MG63 (cell line): ENCODE data around the gene VAV1. TPM values are rescaled to one million over a fixed set of nuclear protein-coding genes. Genes with fewer than 3 reads are reported as not detected.

Experiments used
- DNase-seq: peaks from one replicate; pipeline ENCODE4 v3.0.0-alpha.2; 2020
- H3K27me3 ChIP-seq: fragments of 250-450 bp; sonication (Bioruptor Pico); 2 replicates; pipeline ENCODE4 v1.5.1; 2020; ENCODE audit warnings: mild to moderate bottlenecking, moderate library complexity
- H3K36me3 ChIP-seq: fragments of 250-450 bp; sonication (Bioruptor Pico); 2 replicates; pipeline ENCODE4 v1.5.1; 2020; ENCODE audit warnings: mild to moderate bottlenecking, moderate library complexity
- H3K4me3 ChIP-seq: fragments of 250-450 bp; sonication (Bioruptor Pico); 2 replicates; pipeline ENCODE4 v1.5.1; 2020; ENCODE audit warnings: mild to moderate bottlenecking, moderate library complexity
- H3K9me3 ChIP-seq: fragments of 250-450 bp; sonication (Bioruptor Pico); 2 replicates; pipeline ENCODE4 v1.5.1; 2020; ENCODE audit warnings: mild to moderate bottlenecking, moderate library complexity
- total RNA-seq: library from RNA; depleted of rRNA; stranded (reverse); fragments of >200 nt; shearing (Covaris generic); gene quantifications from 2 replicates; pipeline ENCODE4 v1.2.3, GENCODE V29; 2014; ENCODE audit warnings: low replicate concordance

Gene VAV1
- total RNA-seq, 1 experiment from 2014 or later = 0.63 TPM

DNA sequence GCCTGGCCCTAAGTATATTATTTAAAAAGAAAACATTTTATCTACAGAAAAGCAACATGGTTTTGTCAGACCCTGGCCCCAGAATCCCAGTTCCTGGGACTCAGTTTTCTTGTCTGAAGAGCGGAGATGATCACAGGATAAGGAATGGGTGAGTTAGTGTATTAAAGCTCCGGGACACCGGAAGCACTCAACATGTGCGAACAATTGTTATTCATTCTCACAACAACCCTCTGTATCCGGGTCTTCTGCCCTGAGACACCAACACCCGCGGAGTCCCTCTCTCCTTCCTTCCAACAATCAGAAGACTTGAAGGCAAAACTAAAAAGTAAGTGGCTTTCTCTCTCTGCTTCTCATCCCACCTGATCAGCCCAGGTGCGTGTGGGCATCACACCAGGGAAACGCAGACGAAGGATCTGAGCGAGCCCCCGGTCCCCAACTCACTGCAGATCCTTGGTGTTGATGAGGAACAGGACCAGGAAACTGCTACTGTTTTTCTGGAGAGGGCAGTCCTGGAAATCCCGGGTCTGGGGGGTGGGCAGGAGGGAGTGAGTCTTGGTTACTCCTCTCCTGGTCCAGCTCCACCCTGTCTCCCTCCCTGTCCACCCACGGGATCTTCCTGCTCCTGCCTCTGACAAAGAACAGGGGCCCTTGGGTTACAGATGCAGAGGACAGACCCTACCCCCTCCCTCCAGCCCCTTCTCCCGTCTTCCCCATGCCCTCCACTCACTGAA, 37.2 kb upstream of the VAV1 start:
- H3K4me3 ChIP-seq = no peak overlapping the region
- H3K27me3 ChIP-seq = no peaks in the 10 kb centered on the region
- no peaks in the 10 kb centered on the region for H3K9me3 ChIP-seq
- H3K36me3 ChIP-seq = no peaks in the 10 kb centered on the region
- DNase-seq = no peak

DNA sequence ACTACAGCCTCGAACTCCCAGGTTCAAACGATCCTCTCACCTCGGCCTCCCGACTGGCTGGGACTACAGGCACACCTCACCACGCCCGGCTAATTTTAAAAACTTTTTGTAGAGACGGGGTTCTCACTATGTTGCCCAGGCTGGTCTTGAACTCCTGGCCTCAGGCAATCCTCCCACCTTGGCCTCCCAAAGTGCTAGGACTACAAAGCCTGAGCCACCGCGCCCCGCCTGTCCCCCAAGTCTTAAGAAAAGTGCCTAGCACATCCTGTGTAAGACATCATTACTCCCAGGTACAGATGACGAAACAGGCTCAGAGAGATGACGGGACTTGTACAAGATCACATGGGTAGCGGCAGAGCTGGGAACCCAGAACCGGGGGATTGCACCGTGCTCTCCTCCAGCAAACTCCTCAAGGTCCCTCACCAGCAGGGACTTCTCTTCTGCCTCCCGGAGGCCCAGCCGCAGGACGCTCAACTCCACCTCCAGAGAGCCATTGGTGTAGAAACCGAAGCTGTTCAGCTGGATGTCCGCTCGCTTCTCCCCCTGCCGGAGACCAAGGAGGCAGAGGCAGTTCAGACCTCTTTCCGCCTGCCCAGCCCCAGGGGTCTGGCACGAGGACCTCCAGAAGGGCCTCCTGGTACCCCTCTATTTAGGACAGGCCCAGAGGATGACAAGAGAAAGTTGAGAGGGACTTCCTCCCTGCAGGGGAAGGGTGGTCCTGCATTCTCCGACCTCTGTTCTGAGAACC, 36.2 kb upstream of the VAV1 start:
- peak; percentile 70 for DNase-seq
- H3K27me3 ChIP-seq = no peaks in the 10 kb centered on the region
- peak overlapping the region; percentile 81 for H3K4me3 ChIP-seq
- no peaks in the 10 kb centered on the region for H3K9me3 ChIP-seq
- H3K36me3 ChIP-seq = peaks cover 3% of the 10 kb centered on the region

DNA sequence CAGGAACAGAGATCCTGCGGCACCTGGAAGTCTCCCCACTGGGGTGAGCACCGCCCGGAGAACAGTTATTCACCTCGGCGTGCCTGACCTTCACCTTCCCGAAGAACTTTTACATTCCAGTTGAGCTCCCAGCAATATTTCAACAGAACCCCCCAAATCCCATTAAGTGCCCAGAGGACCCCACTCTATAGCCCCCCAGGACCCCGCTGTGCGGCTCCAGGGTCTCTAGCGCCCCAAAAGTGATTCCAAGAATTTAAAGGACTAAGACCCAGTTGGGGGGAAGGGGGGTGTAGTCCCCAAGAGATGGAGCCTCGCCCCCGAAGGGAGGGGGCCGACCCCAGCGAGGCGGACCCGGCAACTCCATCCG, 35.6 kb upstream of the VAV1 start:
- DNase-seq = no peak
- peak overlapping the region; percentile 81 for H3K4me3 ChIP-seq
- no peaks in the 10 kb centered on the region for H3K9me3 ChIP-seq
- H3K27me3 ChIP-seq = no peaks in the 10 kb centered on the region
- H3K36me3 ChIP-seq = peaks cover 4% of the 10 kb centered on the region

DNA sequence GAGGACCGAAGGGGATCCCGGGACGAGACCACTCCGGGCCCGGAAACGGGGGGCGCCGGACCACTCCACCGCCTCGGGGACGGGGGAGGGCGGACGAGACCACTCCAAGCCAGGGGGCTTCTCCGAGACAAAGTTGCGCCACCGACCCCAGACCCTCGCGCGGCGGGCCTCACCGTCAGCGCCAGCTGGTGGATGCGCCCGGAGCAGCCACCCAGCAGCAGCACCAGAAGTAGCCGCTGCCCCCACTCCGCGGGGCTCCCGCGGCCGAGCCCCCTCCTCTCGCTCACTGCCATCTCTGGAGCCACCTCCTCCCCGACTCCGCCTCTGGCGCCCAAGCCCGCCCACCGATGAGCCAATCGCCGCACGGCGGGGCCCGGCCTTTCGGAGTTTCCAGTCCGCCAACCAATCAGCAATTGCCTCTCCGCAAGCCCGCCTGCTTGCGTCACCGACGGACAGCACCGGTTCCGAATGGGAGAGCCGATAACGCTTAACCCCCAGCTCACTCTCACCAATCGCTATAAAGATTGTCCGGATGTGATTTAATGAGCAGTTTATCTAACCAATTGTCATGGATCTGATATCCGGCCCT, 35.1 kb upstream of the VAV1 start, which contains the start of gene GPR108:
TSS of gene GPR108 (minus strand) at position 297 of the 589 bp plus-strand sequence. CDS start at position 293, 4 bp downstream.
- DNase-seq = peak; percentile 97
- H3K4me3 ChIP-seq = peak within 1 kb of the TSS; percentile 81
- no peaks in the 10 kb centered on the region for H3K27me3 ChIP-seq
- no peaks in the 10 kb centered on the region for H3K9me3 ChIP-seq
- H3K36me3 ChIP-seq = peaks cover 4% of the 10 kb centered on the region

DNA sequence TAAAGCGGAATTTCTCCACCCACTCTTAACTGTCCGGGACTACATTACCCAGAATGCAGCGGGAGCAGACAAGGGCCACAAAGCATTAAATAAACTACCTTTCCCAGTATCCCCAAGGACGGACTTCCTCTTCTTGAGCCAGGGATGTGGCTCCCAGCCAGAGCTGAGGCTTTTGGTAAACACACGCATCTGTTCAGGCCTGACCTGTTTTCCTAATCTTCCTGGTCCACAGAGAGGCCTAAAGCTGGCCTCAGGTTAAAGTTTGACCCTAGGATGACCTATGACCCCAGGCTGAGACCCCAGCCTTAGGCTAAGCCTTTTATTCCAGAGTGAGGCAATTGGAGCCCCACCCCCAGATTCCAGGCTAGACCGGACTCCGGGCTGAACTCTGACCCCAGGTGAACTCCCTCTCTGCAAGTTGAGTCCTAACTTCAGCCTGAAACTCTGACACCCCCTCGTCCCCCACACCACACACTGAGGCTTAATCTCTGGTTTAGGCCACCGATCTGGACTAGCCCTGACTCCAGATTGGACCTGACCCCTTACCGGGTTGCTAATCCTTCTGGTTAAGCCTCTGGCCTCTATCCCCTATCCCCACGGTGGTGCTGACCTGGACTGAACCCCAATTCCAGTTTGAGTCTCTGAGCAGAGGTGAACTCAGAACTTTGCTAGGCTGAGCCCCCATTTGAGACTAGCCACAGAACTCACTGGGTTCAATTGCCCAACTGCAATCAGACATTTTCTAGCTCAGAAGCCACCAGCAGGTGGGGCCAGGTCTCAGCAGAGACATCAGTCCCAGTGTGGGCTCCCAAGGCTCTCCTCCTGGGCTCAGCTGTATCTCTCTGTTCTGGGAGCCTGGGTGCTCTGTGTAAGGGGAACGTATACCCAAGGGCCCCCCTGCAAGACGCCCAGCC, 34.4 kb upstream of the VAV1 start:
- H3K27me3 ChIP-seq = no peaks in the 10 kb centered on the region
- peak; percentile 74 for DNase-seq
- H3K4me3 ChIP-seq = no peak overlapping the region
- H3K9me3 ChIP-seq = no peaks in the 10 kb centered on the region
- peaks cover 4% of the 10 kb centered on the region for H3K36me3 ChIP-seq

DNA sequence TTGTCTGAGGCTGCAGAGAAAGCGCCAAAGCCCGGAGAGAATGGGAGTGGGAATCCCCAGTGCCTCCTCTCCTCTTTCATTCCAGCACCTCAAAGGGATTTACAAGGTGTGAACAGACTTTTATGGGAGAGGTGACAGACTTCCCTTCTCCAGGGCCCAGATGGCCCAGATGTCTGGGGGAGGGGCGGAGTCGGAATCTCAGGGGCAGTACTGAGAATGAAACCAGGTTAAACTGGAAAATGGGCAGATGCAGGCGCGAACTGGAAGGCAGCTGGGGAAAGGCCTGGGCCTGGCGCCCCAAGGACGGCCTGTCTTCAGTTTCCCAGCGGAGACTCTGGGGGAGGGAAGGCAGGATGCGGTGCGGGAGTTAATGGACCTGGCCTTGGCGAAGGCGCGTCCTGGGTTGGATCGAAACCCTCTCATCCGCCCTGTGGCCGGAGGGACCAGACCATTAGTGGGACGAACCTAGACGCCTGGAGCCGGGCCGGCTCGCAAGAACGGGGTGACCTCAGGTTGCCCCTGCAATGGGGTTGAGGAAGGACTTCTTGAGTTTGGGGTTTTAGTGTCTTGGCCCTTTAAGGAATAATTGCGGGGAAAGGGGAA, 33.6 kb upstream of the VAV1 start:
- Histone ChIP-seq H3K9me3 (no peaks in the 10 kb centered on the region), H3K4me3 (peak overlapping the region; percentile 31), H3K27me3 (no peaks in the 10 kb centered on the region), H3K36me3 (peaks cover 6% of the 10 kb centered on the region)
- no peak for DNase-seq

DNA sequence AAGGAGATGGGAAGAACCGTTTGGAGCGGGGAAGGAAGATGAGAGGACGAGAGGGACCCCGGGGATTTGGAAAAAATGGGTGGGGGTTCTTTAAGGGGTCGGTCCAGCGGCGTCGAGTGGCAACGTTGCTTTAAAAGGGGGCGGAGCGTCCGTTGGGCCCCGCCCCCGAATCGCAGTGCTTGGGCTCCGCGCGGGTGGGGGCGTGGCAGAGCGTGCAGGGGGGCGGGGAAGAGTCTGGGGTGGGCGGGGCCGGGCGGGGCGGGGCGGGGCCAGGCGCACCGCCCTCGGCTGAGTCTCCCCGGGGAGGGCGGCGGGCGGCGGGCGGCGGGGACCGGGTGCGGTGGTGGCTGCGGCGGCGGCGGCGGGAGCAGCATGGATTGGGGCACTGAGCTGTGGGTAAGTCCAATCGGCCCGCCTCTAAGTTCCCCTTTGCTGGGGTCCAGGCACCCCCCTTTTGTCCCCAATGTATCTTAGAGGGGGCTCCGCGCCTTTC, 33.1 kb upstream of the VAV1 start, which contains the start of gene TRIP10:
TSS of gene TRIP10 (plus strand) at position 291 of the 493 bp plus-strand sequence. CDS start at position 373, 82 bp downstream.
- Histone ChIP-seq H3K27me3 (no peaks in the 10 kb centered on the region), H3K9me3 (no peaks in the 10 kb centered on the region), H3K36me3 (peaks cover 6% of the 10 kb centered on the region), H3K4me3 (peak within 1 kb of the TSS; percentile 79)
- peak; percentile 51 for DNase-seq

DNA sequence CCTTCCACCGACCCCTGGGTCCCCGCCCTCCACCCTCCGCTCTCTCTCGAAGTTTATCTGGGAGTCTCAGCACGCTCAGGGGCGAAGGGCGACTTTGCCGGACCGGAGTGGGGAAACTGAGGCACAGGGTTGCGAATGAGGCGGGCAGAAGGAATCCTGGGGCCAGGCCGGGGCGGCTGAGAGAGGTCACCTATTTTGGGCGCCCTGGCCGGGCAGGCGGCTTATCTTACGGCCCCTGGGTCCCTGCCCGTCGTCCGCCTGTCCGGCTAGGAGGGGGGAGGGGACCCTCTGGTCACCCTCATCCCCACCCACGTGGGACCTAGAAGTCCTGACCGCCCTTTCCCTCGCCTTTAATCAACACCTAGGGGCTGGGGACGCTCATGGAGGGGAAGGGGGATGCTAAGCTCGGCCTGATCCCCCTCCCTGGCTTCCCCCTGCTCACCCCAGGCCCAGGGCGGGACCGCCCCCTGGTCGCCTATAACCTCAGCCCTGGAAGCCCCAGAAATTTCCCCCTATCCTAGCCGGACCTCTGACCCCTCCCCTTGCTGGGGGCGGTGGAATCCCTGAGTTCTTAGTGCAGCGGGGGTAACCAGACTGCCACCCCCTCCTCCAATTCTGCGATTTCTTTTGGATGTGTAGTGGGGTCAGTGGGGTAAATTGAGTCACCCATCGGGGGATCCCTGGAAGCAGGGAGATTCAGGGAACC, 32.5 kb upstream of the VAV1 start:
- H3K9me3 ChIP-seq = no peaks in the 10 kb centered on the region
- H3K27me3 ChIP-seq = no peaks in the 10 kb centered on the region
- H3K4me3 ChIP-seq = peak overlapping the region; percentile 79
- no peak for DNase-seq
- H3K36me3 ChIP-seq = peaks cover 6% of the 10 kb centered on the region

DNA sequence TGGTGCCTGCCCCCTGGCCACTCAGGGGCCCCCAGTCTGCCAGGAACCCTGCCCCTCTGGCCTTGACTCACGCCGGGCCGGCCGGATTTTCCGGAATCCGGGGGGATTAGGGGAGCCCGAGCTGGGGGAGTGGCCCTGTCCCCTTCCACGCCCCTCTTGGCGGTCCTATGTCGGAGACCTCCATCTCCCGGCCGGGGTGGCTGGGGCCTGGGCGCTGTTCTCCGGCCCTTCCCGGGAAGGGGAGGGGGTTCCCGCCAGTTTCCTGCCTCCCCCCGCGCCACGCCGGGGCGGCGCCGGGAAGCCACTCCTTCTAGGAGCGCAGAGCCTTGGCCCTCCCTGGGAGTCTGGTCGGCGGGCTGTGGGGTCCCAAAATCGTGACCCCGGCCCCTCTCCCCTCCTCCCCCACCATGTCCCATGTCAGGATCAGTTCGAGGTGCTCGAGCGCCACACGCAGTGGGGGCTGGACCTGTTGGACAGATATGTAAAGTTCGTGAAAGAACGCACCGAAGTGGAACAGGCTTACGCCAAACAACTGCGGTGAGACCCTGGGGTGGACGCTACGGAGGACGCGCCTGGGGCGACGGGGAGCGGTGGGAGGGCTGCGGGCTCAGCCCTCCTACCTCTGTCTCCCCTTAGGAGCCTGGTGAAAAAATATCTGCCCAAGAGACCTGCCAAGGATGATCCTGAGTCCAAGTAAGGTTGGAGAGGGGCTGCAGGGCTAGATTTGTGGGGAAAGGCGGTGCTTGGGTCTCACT, 31.7 kb upstream of the VAV1 start:
- Histone ChIP-seq H3K36me3 (peaks cover 6% of the 10 kb centered on the region), H3K4me3 (peak overlapping the region; percentile 79), H3K27me3 (no peaks in the 10 kb centered on the region), H3K9me3 (no peaks in the 10 kb centered on the region)
- peak; percentile 65 for DNase-seq

DNA sequence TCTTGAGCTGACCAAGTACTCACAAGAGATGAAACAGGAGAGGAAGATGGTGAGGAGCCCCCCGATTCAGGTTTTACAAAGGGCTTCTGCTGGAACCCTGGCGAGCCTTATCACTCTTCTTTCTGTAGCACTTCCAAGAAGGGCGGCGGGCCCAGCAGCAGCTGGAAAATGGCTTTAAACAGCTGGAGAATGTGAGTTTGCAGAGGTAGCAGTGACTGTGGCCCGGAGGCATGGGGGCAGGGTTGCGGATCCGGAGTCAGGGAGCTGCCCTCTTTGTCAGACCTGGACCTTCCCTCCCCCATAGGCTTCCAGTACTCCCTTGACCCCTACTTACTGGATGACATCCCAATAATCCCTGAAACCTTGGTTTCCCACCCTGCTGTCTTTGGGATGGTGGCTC, 29.4 kb upstream of the VAV1 start:
- Histone ChIP-seq H3K9me3 (no peaks in the 10 kb centered on the region), H3K4me3 (no peak overlapping the region), H3K27me3 (no peaks in the 10 kb centered on the region), H3K36me3 (peaks cover 15% of the 10 kb centered on the region)
- DNase-seq = no peak

DNA sequence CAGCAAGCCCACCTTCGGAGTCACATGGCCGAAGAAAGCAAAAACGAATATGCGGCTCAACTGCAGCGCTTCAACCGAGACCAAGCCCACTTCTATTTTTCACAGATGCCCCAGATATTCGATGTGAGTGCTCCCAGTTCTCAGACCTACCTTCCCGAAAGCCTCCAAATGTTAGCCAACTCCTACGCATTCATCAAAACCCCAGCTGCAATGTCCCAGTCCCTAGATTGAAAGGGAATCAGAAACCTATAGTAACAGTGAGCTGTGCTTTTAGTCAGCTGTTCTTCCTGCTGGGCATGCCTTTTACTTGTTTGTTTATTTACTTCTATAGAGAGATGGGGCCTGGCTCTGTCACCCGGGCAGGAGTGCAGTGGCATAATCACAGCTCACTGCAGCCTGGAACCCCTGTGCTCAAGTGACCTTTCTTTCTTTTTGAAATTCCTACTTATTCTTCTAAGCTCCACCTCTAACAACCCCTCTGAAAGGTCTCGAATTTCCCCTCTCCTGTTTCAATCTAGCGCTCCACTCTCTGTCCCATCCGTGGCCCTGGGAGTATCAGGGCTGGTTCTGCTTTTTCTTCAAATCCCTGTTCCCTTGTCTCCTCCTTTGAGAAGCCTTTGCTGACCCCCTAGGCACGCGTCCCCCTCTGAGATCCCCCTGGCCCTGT, 28.7 kb upstream of the VAV1 start:
- Histone ChIP-seq H3K36me3 (peaks cover 17% of the 10 kb centered on the region), H3K4me3 (no peak overlapping the region), H3K27me3 (no peaks in the 10 kb centered on the region), H3K9me3 (no peaks in the 10 kb centered on the region)
- DNase-seq = no peak

DNA sequence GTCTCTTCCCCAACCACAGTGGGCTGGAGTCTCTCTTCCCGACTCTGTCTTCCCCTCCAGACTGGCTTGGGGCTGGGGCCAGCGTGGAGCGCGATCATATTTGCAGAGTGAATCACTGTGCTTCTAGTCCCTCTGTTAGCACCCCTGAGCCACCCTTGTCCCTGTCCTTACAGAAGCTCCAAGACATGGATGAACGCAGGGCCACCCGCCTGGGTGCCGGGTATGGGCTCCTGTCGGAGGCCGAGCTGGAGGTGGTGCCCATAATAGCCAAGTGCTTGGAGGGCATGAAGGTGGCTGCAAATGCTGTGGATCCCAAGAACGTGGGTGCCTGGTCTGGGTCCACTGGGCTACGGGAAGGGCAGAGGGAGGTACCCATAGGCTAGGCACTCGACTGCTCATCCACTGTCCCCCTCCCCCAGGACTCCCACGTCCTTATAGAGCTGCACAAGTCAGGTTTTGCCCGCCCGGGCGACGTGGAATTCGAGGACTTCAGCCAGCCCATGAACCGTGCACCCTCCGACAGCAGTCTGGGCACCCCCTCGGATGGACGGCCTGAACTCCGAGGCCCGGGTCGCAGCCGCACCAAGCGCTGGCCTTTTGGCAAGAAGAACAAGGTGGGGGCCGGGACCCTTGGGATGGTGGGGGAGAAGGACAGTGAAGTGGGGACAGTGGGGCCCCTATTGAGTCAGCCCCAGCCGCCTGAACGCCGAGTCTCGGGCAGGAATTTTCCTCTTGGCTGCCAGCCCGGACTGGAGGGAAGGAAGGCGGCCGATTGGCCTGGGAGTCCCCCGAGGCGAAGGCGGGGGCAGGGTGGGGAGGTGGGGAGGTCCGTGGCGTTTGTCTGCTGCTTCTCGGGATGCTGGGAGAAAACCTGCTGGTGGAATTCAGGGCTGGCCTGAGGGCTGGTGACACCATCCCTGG, 27.9 kb upstream of the VAV1 start:
- no peak for DNase-seq
- no peak overlapping the region for H3K4me3 ChIP-seq
- H3K36me3 ChIP-seq = peaks cover 22% of the 10 kb centered on the region
- no peaks in the 10 kb centered on the region for H3K27me3 ChIP-seq
- no peaks in the 10 kb centered on the region for H3K9me3 ChIP-seq

DNA sequence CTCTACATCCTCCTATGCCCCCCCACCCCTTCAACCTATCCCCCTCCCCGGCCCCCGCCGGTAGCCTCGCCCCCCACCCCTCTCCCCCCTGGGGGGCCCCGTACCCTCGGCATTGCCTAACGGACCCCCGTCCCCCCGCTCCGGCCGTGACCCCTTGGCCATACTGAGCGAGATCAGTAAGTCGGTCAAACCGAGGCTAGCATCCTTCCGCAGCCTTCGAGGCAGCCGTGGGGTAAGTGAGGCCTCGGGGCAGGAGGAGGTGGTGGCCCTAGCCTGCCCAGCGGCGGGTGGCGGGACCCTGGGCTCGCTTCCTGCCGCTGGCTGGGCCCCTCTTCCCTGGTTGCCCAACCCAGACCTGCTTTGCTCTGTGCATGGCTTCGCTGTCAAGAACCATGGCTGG, 26.5 kb upstream of the VAV1 start:
- Histone ChIP-seq H3K36me3 (peaks cover 24% of the 10 kb centered on the region), H3K9me3 (no peaks in the 10 kb centered on the region), H3K27me3 (no peaks in the 10 kb centered on the region), H3K4me3 (no peak overlapping the region)
- DNase-seq = no peak
